Measurements from ENCODE around the gene SNX24.
"Not testable (repeated sequence)": the region's sequence is repeated elsewhere in the genome, so short reads cannot be mapped to it uniquely, and the experiment has no call there.

The SNX24 gene

GRCh38 chr5:122846051-122846550, 688 bp downstream of the SNX24 start:
- TF ChIP-seq, protein P1, sequence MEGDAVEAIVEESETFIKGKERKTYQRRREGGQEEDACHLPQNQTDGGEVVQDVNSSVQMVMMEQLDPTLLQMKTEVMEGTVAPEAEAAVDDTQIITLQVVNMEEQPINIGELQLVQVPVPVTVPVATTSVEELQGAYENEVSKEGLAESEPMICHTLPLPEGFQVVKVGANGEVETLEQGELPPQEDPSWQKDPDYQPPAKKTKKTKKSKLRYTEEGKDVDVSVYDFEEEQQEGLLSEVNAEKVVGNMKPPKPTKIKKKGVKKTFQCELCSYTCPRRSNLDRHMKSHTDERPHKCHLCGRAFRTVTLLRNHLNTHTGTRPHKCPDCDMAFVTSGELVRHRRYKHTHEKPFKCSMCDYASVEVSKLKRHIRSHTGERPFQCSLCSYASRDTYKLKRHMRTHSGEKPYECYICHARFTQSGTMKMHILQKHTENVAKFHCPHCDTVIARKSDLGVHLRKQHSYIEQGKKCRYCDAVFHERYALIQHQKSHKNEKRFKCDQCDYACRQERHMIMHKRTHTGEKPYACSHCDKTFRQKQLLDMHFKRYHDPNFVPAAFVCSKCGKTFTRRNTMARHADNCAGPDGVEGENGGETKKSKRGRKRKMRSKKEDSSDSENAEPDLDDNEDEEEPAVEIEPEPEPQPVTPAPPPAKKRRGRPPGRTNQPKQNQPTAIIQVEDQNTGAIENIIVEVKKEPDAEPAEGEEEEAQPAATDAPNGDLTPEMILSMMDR (IDR thresholded peaks at IDR 0.05; ENCODE audit: low read depth, low read length, missing control alignments): no peak
- peak overlapping the region; percentile 64 for H3K4me3 ChIP-seq (replicated peaks; ENCODE audit: low read depth, low read length)
- DNase-seq (ENCODE audit: extremely low read depth, low read depth): no peak

- DNase-seq (ENCODE audit: extremely low read depth, low read depth): no peak
- H3K4me3 ChIP-seq (replicated peaks; ENCODE audit: low read depth, low read length): no peak overlapping the region
- TF ChIP-seq, protein P1 (IDR thresholded peaks at IDR 0.05; ENCODE audit: low read depth, low read length, missing control alignments): no peak
Measured at GRCh38 chr5:122847687-122848081, 2.3 kb downstream of the SNX24 start.

DNA sequence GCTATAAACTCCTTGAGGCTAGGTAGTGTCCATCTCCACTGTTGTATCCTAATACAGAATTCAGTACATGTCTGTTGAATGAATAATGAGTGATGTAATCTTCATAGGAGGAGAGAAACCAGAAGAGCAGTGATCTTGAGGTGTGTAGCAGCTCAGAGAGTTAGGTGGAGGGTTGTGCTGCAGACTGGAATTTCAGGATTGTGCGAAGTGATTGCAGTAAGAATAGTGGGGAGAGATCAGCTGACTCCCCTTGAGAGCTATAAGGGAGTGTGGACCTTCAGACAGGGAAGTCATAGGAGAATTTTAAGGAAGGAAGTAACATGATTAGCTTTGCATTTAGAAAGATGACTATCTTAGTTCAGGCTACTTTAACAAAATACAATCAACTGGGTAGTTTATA, 4.4 kb downstream of the SNX24 start:
- TF ChIP-seq, protein P1 (IDR thresholded peaks at IDR 0.05; ENCODE audit: low read depth, low read length, missing control alignments): no peak
- DNase-seq (ENCODE audit: extremely low read depth, low read depth): no peak
- H3K4me3 ChIP-seq (replicated peaks; ENCODE audit: low read depth, low read length): no peak overlapping the region

DNA sequence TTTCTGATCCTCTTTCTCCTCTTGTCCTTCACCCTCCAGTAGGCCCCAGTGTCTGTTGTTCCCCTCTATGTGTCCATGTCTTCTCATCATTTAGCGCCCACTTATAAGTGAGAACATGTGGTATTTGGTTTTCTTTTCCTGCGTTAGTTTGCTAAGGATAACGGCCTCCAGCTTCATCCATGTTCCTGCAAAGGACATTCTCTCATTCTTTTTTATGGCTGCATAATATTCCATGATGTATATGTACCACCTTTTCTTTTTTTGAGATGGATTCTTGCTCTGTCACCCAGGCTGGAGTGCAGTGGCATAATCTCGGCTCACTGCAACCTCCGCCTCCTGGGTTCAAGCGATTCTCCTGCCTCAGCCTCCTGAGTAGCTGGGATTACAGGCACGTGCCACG, 12.1 kb downstream of the SNX24 start:
- H3K4me3 ChIP-seq (replicated peaks; ENCODE audit: low read depth, low read length); DNase-seq (ENCODE audit: extremely low read depth, low read depth): not testable (repeated sequence)

DNA sequence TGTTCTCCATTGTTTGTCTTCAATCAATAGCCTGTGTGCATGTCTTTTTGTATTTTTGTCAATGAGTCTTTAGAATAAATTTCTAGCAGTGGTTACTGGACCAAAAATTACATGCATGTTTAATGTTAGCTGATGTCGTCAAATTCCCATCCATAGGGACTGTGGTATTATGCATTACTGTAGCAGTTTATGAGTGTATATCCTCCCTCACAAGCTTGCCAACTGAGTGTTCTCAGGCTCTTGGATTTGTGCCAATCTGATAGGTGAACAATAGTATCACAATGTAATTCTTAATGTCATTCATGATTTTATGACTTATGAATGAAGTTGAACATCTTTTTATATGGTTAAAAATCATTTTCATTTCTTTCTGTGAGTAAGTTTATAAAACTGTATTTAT, 13.0 kb downstream of the SNX24 start:
- no peak overlapping the region for H3K4me3 ChIP-seq (replicated peaks; ENCODE audit: low read depth, low read length)
- TF ChIP-seq, protein P1 (IDR thresholded peaks at IDR 0.05; ENCODE audit: low read depth, low read length, missing control alignments): no peak
- no peak for DNase-seq (ENCODE audit: extremely low read depth, low read depth)

DNA sequence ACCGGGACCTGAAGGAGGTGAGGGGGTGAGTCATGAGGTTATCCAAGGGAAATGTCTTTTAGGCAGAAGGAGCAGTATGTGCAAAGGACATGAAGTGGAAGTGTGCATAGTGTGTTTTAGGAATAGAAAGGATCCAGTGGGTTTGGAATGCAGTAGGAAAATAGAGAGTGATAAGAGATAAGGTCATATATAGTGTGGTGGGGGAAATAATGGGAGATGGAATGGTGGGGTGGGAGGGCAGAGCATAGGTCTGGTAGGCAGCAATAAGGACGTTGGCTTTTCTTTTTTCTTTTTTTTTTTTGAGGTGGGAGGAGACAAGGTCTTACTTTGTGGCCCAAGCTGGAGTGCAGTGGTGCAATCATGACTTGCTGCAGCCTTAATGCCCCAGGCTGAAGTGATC, 17.8 kb downstream of the SNX24 start:
- no peak overlapping the region for H3K4me3 ChIP-seq (replicated peaks; ENCODE audit: low read depth, low read length)
- TF ChIP-seq, protein P1 (IDR thresholded peaks at IDR 0.05; ENCODE audit: low read depth, low read length, missing control alignments): no peak
- DNase-seq (ENCODE audit: extremely low read depth, low read depth): no peak

DNA sequence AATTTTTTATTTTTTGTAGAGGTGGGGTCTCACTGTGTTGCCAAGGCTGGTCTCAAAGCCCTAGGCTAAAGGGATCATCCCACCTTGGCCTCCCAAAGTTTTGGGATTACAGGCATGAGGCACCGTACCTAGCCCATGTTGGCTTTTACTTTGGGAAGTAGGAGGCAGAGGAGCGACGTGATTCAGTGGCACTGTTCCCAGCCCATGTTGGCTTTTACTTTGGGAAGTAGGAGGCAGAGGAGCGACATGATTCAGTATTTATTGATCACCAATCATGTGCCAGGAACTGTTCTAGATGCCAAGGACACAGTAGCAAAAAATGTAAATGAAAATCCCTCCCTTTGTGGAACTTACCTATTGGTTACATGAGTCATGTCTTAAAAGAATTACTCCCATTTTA, 18.3 kb downstream of the SNX24 start:
- no peak for DNase-seq (ENCODE audit: extremely low read depth, low read depth)
- TF ChIP-seq, protein P1 (IDR thresholded peaks at IDR 0.05; ENCODE audit: low read depth, low read length, missing control alignments): no peak
- no peak overlapping the region for H3K4me3 ChIP-seq (replicated peaks; ENCODE audit: low read depth, low read length)

Measured in HFF-Myc (cell line).